CD1c-positive myeloid dendritic cell (primary cell): ENCODE measurements around the gene TCF12.
"Not testable (repeated sequence)": the region's sequence is repeated elsewhere in the genome, so short reads cannot be mapped to it uniquely, and the experiment has no call there.

Source experiments
- DNase-seq: peaks from one replicate; pipeline ENCODE4 v3.0.0-alpha.2; 2016; ENCODE audit errors: extremely low spot score

TCF12 gene

DNA sequence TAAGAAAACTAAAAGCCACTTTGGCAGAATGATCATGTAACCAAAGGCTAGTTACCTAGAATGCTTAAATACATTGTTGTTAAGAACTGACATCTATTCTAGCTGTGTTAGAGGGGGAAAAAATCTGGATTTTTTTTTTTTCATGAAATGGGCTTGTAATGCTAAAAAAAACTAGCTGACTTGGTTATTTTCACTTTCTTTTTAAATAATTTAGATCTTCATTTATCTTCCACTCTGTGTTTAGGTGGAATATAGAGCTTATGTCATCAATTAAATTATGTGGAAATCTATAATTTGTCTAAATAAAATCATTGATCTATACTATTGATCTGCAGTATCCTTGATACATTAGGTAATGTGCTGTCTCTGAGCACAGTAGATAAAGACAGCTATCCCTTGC, 217.4 kb downstream of the TCF12 start:
- no peak for DNase-seq

DNA sequence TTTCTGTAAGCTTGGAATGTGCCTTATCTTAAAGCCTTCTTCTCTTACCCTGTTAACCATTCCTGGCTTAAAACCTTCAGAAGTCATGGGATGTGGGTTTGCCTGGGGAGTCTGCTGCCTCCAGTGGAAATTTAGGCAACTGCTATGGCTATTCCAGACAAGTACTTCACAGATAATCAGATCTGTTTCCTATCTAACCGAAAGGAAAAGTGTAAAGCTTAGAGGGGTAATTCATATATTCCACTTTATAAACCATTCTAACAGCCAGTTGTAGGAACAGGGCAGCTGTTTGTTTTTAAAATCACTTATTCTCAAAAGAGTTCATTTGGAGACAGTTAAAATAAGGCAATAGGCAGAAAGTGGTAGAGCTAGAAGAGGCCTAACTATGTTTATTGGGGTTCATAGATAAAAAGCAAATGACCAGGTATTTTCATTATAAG, 219.9 kb downstream of the TCF12 start:
- DNase-seq = peak; percentile 32

DNA sequence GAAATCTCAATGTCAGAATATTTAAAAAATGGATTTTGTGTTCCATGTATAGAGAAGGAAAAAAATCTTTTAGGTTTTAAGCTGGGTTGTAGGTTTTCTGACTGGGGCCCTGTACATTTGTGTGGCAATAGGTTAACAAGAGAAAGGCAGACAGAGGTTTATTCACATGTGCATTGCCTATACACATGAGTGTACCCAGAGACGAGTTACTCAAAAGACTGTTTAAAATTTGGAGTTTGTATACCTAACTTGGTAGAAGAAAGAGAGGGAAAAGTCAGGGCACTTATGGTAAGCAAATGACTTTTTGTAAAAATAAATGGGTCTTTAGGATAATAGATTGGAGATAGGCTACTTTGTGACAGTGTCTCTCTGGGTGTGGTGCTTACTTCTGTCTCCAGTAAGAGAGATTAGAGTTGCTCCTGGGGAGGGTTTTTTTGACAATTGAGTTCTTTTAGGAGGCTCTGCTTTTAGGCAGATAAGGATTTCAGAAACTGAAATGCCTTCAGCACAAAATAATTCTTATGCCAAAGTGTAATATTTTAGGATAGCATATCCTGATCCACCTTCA, 225.2 kb downstream of the TCF12 start:
- no peak for DNase-seq

DNA sequence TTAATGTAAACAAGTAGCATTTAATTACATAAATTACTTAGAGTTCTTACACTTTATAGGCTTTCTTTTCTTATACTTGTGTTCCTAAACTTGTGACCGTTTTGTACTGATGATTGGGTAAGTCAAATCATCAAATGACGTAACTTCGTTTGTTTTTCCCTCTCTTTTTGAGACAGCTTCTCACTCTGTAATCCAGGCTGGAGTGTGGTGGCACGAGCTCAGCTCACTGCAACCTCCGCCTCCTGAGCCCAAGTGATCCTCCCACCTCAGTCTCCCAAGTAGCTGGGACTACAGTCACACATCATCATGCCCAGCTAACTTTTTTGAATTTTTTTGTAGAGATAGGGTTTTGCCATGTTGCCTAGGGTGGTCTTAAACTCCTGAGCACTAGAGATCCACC, 226.0 kb downstream of the TCF12 start:
- DNase-seq = no peak

DNA sequence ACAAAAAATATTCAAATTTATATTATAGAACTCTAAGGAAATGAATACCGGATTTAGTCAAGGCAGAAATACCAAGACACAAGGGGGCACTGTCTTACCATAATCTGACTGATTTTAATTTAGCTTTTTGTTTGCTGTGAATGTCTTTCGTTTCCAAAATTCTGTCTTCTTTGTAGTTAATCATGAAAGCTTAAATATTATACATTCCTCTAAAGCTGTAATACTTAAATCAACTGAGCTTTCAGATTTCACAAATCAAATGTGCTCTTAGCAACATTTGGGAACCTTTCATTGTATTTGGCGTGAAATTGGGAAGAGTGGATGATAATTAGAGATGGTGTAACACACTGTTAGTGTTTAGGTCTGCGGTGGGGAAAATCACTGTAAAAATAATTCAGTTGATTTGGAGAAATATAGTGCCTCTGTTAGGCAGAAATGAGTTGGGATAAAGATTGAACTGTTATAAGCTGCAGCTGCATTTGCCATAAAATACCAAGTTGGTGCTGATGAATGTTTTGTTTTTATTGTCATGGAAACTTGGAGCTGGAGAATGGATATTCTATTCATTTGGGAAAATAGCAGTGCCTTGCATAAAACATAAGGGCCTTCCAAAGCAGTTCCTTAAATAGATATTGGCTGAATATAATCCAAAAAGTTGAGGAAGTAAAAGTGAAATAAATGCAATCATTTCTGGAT, 228.2 kb downstream of the TCF12 start:
- peak; percentile 68 for DNase-seq

DNA sequence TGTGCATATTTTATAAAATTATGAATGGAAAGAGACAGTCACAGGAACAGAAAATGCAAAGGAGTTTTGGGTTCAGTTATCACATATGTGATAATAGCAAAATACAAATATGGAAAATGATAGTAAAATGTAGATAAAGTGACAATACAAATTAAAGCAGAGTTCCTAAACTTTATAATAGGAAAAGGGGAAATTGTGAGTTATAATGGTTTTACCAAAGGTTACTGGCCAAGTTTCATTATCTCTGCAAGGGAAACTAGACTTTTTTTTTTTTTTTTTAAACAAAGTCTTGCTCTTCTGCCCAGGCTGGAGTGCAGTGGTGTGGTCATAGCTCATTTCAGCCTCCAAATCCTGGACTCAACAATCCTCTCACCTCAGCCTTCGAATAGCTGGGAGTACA, 229.2 kb downstream of the TCF12 start:
- peak; percentile 20 for DNase-seq

DNA sequence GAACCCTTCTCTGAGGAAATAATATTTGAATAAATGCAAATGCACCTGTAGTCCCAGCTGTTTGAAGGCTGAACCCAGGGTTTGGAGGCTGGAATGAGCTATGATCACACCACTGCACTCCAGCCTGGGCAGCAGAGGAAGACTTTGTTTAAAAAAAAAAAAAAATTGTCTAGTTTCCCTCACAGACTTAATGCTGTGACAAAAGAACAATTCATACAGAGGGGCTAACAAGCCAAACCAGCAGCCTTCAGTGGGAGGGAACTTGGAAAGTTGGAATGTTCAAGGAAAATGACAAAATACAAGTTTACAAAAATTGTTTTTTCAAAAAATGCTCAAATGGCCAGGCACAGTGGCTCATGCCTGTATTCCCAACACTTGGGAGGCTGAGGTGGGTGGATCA, 229.8 kb downstream of the TCF12 start:
- DNase-seq = no peak

DNA sequence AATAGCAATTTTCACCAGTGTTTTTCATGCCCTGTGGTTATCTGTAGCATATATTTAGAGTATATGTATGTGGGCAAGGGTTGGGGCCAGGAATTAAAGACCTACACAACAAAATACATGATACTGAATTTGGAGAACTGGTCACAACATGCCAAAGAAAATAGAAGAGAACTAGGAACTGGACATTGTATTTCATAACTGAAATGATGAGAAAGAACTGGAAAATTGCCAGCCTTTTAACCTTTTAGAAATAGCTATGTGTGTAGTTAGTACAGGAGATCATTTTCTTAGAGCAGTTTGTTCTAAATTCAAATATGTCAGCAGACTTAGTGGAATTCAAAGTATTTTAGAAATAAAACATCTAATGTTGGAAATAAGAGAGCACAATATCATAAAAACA, 230.8 kb downstream of the TCF12 start:
- DNase-seq = peak; percentile 78

DNA sequence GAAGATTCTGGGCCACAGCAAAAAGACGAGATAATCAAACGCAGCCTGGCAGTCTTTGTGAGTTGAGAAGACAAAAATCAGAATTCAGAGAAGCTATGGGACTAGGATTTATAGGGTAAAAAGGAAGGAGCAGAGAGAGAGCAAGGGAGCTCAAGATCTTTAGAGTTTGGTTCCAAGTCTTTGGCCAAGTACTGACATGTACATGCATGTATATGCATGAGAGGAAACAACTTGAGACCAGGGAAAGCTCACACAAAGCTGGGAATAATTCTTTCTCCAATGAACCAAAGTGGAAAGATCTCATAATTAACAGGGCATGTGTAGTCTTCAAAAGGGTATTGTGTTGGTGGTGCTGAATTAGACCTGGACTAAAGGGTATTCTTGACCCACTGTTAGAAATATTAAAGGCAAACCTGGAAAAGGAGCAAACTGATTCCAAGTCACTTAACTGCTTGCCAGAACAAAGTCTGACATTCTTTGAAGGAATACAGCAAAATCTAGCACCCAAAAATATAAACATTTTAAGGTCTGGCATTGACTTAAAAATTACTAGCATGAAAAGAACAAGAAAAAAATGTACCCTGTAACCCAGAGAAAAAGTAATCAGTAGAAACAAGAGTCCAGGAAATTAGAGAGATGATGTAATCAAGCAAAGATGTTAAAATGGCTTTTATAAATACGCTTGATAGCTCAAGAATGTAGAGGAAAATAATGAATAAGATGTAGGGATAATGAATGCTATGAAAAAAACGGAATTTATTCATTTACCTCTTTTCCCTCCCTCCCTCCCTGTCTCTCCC, 231.8 kb downstream of the TCF12 start:
- no peak for DNase-seq

DNA sequence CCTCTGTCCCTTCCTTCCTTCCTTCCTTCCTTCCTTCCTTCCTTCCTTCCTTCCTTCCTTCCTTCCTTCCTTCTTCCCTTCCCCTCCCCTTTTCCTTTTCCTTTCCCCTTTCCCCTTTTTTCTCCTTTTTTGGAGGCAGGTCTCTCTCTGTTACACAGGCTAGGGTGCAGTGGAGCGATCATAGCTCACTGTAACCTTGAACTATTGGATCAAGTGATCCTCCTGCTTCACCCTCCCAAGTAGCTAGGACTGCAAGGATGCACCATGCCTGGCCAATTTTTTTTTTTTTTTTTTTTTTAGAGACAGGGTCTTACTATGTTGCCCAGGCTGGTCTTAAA, 232.4 kb downstream of the TCF12 start:
- DNase-seq = not testable (repeated sequence)

DNA sequence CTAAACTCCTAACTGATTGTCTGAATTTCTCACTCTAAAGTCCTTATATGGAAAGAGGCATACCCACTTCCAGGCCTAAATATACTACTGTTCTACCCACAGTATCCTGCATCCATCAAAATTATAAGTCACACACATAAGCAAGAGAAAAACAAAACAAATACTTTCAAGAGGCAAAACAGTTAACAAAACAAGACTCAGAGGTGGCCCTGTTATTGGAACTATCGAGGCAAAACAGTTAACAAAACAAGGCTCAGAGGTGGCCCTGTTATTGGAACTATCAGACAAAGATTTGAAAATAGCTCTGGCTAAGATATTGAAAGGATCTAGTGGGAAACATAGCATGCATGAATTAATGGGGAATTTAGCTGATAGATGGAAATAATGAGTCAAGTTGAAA, 233.7 kb downstream of the TCF12 start:
- DNase-seq = no peak

DNA sequence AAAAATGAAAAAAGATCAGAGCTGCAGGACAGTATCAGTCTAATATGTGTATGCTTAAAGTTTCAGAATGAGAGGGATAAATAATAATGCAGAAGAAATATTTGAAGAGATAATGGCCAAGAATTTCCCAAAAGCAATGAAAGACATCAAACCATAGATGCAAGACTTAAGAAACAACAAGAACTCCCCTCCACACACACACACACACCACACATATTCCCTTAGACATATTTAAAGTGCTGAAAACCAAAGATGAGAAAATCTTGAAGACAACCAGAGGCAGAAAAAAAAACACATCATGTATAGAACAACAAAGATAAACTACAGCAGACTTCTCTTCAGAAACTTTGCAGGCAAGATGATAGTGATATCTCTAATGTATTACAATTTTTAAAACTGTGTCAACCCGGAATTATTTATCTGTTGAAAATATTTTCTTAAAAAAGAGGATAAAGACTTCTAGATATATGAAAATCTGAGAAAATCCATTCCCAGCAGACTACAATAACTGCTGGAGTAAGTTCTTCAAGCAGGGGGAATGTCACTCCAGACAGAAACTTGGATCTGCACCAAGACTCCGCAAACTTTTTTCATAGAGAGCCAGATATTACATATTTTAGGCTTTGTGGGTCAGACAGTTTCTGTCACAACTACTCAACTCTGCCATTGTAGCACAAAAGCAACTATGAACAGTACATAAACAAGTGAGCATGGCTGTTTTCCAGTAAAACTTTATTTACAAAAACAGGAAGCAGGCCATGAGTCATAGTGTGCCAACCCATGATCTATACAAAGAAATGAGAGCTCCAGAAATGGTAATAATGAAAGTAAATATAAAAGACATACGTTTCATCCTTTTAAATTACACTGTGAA, 234.5 kb downstream of the TCF12 start:
- DNase-seq = peak; percentile 81

DNA sequence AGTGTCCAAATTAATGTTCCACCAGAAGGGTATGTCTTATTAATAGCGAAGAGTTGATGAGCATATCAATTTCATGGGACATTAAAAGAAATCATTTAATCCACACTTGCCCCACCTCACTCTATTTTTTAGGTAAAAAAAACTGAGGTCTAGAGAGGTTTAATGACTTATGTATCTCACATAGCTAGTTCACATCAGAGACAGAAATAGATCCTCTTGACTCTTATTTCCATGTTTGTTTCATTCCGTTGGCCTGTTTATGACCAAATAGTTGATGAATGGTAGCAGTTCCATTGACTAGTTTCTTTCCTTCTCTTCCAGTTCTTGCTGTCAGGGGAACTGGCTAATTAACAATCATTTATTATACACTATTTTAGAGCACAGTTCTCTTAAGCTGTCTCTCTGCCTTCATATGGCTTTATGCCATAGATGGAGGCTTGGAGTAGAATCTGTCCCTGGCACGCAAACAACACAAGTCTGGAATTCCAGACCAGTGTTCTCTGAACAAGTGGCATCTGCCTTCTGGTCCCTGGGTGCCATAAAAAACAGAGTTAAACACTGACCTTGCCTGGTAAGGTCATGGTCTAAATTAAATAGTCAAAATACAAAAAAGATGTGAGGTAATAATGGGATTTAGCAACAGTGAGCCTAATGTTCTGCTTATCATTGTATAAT, 237.9 kb downstream of the TCF12 start:
- DNase-seq = no peak

DNA sequence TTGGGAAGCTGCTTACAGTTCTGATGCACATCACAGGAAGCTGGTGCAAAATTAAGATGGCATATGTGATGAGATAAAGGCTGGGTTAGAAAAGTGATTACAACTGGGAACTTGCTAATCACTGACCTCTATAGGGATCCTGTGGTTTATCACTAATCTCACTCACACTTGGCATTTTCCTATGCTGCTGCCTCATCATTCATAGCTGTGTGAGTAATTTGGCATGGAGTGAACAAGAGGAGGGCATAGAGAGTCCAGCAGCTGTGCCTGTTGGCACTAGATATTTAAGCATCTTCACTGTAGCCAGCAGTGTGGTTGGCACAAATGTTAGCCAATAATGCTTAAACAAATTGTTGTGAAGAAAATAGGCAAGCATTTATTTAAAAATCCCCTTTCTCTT, 240.1 kb downstream of the TCF12 start:
- DNase-seq = no peak

DNA sequence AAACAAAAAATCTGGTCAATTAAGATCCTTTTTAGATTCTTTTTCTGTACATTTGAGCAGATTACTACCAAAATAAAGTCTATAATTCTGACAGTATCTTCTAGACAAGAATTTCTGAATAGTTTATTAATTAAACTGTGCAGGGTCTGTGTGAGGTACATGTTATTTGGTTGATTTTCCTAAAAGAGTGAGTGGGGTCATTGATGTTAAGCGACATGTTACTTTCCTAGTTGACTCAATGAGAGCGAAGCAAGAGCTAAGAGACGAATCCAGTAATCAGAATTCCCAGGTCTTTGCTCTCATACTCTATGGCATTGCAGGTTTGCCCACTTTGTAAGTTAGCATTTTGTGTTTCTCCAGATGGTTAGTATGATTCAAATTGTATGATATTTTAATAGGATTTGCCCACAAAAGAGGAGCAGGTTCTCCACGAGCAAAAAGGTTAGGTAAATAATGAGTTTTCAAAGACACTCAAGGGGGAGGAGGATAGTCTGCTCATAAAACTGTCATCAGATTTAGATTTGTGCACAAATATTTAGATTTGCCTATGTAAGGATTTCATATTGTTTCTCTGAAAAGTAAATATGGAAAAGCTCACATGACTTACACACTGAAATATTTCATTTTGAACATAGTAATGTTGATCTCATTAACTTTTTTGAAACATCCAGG, 240.7 kb downstream of the TCF12 start:
- DNase-seq = no peak

DNA sequence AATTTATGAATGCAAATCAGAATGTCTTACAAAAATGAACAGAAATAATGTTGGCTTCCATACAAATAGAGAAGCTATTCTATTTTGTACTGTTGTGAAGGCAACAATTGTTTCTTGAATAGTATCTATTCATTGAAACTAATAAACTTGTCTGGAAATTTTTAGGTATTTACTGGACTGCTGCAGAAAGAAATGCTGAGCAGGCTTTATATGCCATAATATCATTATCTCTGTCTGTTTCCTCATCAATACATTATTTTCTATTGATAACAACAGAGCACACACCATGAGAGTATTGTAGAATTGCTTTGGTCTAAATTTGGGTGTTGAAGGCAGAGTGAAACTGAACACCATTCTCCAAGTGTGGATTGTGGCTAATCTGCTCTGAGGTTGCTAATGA, 241.3 kb downstream of the TCF12 start:
- no peak for DNase-seq

DNA sequence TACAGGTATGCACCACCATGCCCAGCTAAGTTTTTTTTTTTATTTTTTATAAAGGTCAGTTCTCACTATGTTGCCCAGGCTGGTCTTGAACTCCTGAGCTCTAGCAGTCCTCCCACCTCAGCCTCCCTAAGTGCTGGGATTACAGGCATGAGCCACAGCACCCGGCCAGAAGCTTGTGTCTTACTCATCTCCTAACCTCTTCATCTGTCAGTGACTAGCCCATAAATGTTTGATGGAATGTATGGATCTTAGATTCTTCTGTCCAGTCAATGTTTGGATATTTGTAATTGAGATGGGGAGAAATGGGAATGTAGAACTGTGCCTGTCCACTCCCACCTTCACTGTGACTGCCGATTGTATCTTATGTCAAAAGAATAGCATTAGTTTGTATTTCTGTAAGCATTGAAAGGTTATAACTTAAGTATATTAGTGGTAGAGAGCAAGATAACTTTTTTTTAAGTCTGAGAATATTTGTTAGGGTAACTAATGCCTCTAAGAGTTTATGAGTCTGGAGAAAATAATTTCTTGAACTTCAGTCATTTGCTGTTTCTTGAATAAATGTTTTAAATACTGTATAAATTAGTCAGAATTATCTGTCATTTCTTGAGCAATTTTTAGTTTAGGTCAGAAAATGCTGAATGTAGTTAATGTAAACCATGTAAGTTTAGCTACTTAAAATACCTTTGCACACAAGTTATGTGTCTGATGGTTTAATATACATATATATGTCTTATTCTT, 242.5 kb downstream of the TCF12 start:
- no peak for DNase-seq

DNA sequence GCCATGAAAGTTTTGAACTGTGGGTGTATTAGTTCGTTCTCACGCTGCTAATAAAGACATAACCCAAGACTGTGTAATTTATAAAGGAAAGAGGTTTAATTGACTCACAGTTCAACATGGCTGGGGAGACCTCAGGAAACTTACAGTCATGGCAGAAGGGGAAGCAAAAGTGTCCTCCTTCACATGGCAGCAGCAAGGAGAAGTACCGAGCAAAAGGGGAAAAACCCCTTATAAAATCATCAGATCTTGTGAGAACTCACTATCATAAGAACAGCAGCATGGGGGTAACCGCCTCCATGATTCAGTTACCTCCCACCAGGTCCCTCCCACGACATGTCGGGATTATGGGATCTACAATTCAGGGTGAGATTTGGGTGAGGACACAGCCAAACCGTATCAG, 245.8 kb downstream of the TCF12 start:
- DNase-seq = peak; percentile 31

DNA sequence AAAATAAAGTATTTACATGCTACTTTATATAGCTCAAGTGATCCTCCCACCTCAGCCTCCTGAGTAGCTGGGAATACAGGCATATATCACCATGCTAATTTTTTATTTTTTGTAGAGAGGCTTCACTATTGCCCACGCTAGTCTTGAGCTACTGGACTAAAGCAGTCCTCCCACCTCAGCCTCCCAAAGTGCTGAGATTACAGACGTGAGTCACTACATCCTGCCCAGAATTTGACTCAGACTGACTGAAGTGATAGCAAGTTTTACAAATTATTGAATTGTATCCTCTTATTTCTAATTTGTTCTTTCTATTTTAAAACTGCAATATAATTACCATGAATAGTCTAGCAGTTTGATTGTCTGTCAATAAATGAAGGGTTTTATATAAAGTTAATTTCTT, 247.5 kb downstream of the TCF12 start:
- DNase-seq = peak; percentile 65

DNA sequence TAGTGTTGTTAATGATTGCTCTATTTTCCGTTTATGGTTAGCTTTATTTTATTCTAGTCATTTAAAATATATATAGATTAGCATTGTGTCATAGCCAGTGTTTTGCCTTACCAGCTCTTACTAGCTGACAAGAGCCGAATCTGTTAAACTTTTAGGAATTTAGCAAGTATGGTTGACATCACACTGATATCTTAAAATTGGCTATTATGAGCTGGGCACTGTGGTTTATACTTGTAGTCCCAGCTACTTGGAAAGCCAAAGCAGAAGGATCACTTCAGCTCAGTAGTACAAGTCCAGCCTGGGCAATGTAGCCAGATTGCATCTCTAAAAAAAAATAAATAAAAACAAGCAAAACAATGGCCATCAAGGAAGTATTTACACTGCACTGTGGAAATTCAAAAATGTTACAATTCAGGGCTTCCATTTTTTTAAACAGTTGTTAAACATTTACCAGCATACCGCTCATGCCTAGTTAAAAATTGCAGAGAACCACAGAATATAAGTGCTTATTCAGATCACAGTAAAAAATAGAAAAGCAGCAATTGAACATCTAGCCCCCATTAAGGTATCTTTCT, 249.5 kb downstream of the TCF12 start:
- no peak for DNase-seq
